NCI-H748 (cell line): ENCODE results near the gene TXK.
"Not testable (repeated sequence)": the region's sequence is repeated elsewhere in the genome, so short reads cannot be mapped to it uniquely, and the experiment has no call there.

Experiments
- DNase-seq: peaks from one replicate; lab custom pipeline; 2025; ENCODE audit not compliant: unreplicated experiment; lab: John Stamatoyannopoulos, UW

Gene TXK

GRCh38 chr4:48134081-48134480, at the start of gene TXK:
Gene TXK, minus strand, starts transcription at chr4:48134250. Its CDS starts 80 bp downstream, at chr4:48134170.
- DNase-seq, result no peak

- DNase-seq, result no peak
Measured at GRCh38 chr4:48180234-48180633, 46.2 kb upstream of the TXK start.

GRCh38 chr4:48178931-48179330, 44.9 kb upstream of the TXK start:
- DNase-seq, result peak; percentile 84

GRCh38 chr4:48175806-48176205, 41.8 kb upstream of the TXK start:
- no peak for DNase-seq

- no peak for DNase-seq
Measured at GRCh38 chr4:48175328-48175727, 41.3 kb upstream of the TXK start.

GRCh38 chr4:48173056-48173991, 39.3 kb upstream of the TXK start:
- DNase-seq, result no peak

- DNase-seq, result no peak
Measured at GRCh38 chr4:48172651-48173050, 38.6 kb upstream of the TXK start.

- no peak for DNase-seq
Measured at GRCh38 chr4:48169636-48170035, 35.6 kb upstream of the TXK start.

GRCh38 chr4:48167538-48168263, 33.7 kb upstream of the TXK start:
- DNase-seq, result no peak

GRCh38 chr4:48164561-48164960, 30.5 kb upstream of the TXK start:
- DNase-seq, result not testable (repeated sequence)

GRCh38 chr4:48163746-48164145, 29.7 kb upstream of the TXK start:
- no peak for DNase-seq

GRCh38 chr4:48162162-48162561, 28.1 kb upstream of the TXK start:
- DNase-seq, result no peak

GRCh38 chr4:48157271-48157670, 23.2 kb upstream of the TXK start:
- no peak for DNase-seq

- no peak for DNase-seq
Measured at GRCh38 chr4:48156423-48156822, 22.4 kb upstream of the TXK start.

GRCh38 chr4:48153791-48154550, 19.9 kb upstream of the TXK start:
- no peak for DNase-seq

GRCh38 chr4:48152259-48152658, 18.2 kb upstream of the TXK start:
- no peak for DNase-seq

- no peak for DNase-seq
Measured at GRCh38 chr4:48149827-48150370, 15.8 kb upstream of the TXK start.

GRCh38 chr4:48147621-48148020, 13.6 kb upstream of the TXK start:
- DNase-seq, result no peak

- peak; percentile 51 for DNase-seq
Measured at GRCh38 chr4:48141048-48141447, 7.0 kb upstream of the TXK start.

GRCh38 chr4:48139691-48140090, 5.6 kb upstream of the TXK start:
- no peak for DNase-seq

GRCh38 chr4:48138936-48139335, 4.9 kb upstream of the TXK start:
- DNase-seq, result no peak
